Esophagus squamous epithelium (tissue), 4 donors: Measurements from ENCODE around the gene DCST2.

ENCODE experiments used
- CTCF ChIP-seq, 6 experiments: fragments of 450-650 bp in 4 of 6; fragments of 200-600 bp in 2 of 6; sonication (generic) in 2 of 6; IDR thresholded peaks; one replicate each; pipeline ENCODE4 v1.5.1; 2016 to 2019; ENCODE audit warnings: antibody characterized with exemption in 6 of 6, mild to moderate bottlenecking in 4 of 6, moderate library complexity in 4 of 6
- POLR2A ChIP-seq, 4 donors: fragments of 450-650 bp; IDR thresholded peaks; one replicate each; pipeline ENCODE4 v1.6.1; 2017; ENCODE audit warnings: antibody characterized with exemption in 4 of 4, mild to moderate bottlenecking in 4 of 4, moderate library complexity in 3 of 4

- TF ChIP-seq CTCF (IDR thresholded peaks at IDR 0.05) (no peak), POLR2A (IDR thresholded peaks at IDR 0.05) (peak in 1 of 4 donors; percentile 15)
Measured at GRCh38 chr1:155003766-155004351, 29.7 kb downstream of the DCST2 start.
